ENCODE results near the gene NYNRIN.

DNA sequence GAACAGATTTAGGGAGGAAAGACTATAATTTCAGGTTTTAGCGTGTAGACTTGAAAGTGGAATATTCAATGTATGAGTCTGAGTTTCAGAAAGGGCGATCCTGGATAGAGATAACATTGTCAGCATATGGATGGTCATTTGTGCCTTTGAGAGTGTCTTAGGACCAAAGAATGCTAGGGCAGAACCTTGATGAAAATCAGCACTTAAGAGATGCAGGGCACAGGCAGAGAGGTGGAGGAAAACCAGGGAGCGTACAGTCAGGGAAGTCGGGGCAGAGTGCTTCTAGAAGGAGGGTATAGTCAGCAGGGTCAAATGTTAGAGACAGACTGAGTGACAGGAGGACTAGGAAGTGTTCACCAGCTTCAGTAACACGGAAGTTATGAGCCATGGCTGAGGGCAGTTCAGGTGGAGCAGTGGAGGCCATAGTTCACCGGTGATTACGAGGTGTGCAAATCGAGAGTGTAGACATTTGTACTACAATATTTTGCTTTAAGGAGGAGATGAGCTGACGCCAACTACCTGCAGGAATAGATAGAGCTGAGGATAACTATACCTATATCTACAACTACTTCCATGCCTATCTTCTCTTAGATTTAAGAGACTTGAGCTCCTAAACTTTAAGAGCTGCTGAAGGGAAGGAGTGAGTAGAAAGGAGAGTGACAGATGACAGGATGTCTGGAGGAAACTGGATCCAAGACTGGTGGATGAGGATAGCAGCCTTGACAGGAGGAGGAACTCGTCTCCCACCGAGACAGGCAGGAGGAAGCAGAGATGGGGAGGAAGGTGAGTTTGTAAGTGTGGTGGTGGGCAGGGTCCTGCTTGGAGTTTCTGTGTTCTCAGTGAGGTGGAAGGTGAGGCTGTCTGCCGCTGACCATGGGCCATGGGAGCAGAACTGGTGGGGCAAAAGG is 24.1 kb downstream of the NYNRIN start:
- TF ChIP-seq, protein P1, sequence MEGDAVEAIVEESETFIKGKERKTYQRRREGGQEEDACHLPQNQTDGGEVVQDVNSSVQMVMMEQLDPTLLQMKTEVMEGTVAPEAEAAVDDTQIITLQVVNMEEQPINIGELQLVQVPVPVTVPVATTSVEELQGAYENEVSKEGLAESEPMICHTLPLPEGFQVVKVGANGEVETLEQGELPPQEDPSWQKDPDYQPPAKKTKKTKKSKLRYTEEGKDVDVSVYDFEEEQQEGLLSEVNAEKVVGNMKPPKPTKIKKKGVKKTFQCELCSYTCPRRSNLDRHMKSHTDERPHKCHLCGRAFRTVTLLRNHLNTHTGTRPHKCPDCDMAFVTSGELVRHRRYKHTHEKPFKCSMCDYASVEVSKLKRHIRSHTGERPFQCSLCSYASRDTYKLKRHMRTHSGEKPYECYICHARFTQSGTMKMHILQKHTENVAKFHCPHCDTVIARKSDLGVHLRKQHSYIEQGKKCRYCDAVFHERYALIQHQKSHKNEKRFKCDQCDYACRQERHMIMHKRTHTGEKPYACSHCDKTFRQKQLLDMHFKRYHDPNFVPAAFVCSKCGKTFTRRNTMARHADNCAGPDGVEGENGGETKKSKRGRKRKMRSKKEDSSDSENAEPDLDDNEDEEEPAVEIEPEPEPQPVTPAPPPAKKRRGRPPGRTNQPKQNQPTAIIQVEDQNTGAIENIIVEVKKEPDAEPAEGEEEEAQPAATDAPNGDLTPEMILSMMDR (IDR thresholded peaks at IDR 0.05), result no peak
- TF ChIP-seq ZFX (IDR thresholded peaks at IDR 0.05; ENCODE audit: borderline replicate concordance), result no peak
